HG02885 (cell line): ENCODE data around the gene NKX3-2.
"Not testable (repeated sequence)": the region's sequence is repeated elsewhere in the genome, so short reads cannot be mapped to it uniquely, and the experiment has no call there.

ENCODE experiments used
- ATAC-seq: cut with Tn5 transposase; IDR thresholded peaks from one replicate; pipeline ENCODE4 v1.9.1; 2021; ENCODE audit warnings: mild to moderate bottlenecking; ENCODE audit not compliant: unreplicated experiment, poor library complexity

The NKX3-2 gene

GRCh38 chr4:13543839-13544605 is at the start of gene NKX3-2:
Gene NKX3-2, minus strand, starts transcription at chr4:13544508. Its CDS starts 94 bp downstream, at chr4:13544414.
- ATAC-seq = no peak

DNA sequence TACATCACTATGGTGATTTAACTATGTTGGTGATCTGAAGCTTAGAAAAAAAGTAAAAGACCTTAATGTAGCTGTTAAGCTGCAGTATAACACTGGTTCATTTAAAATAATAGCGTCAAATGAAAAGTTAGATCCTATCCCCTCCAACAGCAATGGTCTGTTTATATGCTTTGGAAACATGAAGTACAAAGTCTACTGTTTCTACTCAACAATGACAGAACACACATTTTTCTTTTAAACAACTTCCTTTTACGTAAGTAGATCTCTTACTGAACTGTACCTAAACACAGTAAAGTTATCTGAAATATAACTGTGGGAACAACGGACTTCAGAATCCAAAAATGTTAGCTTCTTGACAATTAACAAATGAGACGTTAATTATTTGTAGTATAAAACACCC is 47.9 kb upstream of the NKX3-2 start:
- no peak for ATAC-seq

DNA sequence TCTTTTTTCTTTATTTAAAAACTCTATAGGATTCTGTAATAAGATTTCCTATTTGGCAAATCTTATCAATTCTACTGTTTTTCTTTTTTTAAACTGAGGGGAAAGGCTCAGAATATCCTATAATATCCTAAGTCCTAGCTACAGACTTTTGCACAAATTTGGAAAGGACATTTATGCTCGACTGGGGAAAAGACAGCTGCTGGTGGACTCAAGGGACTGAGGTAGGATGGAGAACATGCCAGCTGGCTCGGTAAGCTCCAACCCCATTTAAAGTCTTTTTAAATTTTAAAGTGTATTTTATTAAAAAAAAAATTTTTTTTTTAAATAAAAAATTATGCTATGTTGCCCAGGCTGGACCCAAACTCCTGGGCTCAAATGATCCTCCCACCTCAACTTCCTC is 46.5 kb upstream of the NKX3-2 start:
- ATAC-seq = no peak

- no peak for ATAC-seq
These were observed 44.6 kb upstream of the NKX3-2 start for GRCh38 chr4:13588954-13589353.

DNA sequence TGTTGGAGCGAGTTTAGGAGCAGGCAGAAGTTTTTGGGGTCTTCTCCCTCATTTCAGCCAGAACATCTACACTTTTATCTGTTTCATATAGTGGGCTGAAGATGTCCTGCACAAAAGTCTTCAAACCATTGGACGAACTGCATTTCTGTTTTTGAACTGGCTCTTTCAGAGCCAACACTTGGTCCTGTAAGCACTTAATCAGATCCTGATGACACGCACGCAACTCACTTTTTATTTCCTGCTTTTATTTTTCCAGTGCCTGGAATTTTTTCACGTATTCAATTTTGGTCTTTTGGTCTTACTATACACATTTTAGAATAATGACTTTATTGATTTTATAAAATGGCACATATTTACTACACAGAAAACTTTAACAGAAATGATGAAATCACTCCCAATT is 40.2 kb upstream of the NKX3-2 start:
- ATAC-seq = no peak

DNA sequence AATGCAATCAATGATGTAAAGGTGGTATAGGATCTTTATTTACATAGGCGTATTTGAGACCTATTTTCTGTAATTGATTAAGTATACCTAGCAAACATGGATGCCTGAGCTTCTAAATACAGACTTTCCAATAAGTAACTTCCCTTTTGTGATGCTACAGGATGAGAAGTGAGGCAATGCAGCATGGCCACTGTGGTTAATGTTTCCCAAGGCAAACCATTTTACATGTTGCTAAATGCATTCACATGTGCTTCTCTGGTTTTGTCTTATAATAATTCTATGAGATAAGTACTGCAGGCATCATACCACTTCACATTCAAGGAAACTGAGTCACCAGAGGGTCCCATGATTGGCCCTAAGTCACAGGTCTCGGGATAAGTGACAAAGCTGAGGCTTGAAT is 35.7 kb upstream of the NKX3-2 start:
- no peak for ATAC-seq

- no peak for ATAC-seq
These were observed 33.4 kb upstream of the NKX3-2 start for GRCh38 chr4:13577660-13578059.

DNA sequence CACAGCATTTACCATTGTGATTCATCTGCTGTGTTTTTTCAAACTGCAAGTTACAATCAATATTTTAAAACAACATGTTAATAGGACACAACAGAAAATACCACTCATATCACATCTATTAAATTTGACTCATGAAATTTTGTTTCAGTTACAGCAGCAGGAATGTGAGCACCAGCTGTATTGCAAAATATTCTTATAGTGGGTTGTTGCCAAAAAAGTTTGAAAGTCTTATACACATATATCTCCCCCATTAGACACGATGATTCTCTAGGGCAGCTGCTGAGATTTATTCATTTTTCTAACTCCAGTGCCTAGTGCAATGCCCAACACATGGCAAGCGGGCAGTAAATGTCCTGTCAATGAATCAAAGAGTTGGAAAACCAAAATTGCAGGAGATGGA is 26.6 kb upstream of the NKX3-2 start:
- ATAC-seq = no peak

DNA sequence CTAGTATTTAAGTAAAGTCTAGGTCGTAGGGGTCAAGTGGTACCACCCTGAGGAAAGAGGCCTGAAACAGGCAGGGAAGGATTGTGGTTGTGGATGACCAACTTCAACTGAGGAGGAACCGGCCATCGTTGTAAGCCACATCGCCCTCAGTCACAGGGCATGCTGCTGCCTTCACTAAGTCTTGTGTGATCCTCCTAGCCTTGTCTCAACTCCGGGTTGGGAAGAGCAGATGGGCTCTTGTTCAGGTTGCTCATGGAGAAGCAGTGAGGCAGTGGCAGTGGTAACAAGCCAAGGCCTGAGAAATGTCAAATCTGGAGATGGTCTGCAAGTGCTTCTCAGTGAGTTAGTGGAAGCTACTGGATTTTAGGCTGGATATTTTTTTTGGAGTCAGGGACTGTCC is 22.8 kb upstream of the NKX3-2 start:
- no peak for ATAC-seq

DNA sequence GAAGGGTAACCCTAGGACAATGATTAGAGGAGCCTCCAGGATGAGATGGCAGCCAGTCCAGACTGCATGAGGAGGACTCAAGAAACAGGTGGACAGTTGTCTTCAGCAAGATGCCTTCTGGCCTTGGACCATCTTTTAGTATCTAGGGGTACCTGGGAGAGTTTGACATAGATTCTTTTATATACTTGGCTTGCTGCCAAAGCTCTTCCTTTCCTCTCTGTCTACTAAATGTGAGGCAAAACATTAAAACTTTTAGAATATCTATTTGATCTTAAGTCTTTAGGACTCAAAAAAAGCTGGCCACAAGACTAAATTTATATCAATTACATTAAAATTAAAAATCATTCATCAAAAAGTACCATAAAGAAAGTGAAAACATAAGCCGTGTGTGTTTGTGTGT is 18.6 kb upstream of the NKX3-2 start:
- ATAC-seq = no peak

GRCh38 chr4:13561673-13562072 is 17.4 kb upstream of the NKX3-2 start:
- no peak for ATAC-seq

GRCh38 chr4:13560111-13560510 is 15.8 kb upstream of the NKX3-2 start:
- ATAC-seq = not testable (repeated sequence)

- ATAC-seq = no peak
These were observed 15.1 kb upstream of the NKX3-2 start for GRCh38 chr4:13559413-13559812.

DNA sequence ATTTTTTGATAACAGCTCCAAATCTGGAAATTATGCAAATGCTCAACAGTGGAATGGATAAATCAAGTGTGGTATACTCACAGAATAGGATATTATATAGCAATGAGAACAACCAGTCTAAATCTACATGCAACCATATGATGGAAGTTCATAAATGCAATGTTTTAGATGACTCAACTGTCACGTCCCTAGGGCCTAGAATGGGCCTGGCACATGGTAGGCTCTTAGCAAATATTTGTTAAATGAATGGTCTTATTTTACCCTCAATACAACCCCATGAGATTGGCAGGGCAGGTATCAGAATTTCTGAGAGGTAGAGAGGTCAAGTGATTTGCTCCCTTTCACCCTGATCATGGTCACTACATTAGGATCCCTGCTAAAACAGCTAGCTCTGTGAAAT is 14.6 kb upstream of the NKX3-2 start:
- ATAC-seq = no peak

DNA sequence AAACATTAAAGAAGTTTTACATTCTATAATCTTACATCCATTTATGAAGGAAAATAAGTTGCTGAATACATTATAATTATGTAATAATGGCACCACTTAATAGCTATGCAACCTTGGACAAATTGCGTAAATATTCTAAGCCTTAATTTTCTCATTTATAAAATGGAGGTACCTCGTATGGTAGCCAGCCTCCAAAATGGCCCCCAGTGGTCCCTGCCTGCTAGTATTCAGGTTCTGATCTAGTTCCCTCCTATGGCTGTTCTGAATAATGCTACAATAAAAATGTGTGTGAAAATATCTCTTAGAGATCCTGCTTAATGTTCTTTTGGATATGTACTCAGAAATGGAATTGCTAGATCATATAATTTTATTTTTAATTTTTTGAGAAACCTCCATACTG is 11.0 kb upstream of the NKX3-2 start:
- no peak for ATAC-seq

DNA sequence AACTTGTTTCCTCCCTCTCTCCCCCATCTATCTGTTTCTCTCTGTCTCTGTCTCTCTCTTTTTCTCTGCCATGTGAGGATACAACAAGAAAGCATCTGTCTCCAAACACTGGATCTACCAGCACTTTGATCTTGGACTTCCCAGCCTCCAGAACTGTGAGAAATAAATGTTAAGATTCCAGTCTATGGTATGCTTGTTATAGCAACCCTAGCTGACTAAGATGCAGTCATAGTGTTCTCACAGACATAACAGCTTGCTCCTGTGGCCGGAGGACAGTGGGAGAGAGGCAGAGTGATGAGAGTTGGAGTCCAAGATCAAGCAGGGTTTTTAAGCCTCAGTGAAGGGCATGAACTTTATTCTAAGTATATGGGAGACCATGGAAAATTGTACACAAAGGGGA is 8.8 kb upstream of the NKX3-2 start:
- no peak for ATAC-seq

GRCh38 chr4:13548984-13549546 is 4.8 kb upstream of the NKX3-2 start:
- ATAC-seq = peak; percentile 73

DNA sequence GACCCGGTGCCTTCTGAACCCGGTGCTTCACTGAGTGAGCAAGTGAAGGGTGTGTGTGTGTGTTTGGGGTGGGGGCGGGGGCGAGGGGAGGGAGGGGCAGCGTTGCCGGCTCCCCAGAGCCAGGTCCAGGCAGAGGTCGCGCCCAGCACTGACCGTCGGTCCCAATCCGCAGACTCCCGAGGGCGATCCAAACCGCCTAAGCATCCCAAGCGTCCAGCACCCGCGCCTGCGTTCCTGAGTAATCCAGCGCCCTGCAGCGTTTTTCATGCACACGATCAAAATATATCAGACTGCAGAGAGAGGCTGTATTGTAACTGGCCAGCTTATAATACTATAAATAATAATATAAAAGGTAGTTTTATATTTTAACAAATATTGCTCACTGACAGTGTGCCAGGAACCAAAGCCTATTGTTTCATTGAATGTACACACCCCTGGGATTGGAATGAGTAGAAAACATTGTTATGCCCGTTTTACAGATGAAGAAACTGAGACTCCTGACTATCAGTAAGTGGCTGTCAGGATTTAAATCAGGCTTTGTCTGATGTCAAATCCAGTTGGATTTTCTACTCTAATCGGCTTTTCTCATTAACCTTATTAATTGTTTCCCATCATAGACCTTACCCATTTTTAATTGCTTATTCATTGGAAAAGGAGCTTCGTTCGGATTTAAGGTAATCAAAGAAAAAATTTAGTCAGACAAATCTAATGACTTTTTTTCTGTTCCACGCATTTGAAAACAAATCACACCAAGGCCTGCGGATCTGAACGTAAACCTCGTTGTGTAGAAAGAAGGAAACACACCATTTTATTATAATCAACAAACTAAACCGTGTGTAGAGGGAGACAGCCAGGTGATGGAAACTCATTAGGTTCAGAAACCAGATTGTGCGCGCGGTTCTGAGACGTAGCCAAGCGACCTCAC is 4.0 kb upstream of the NKX3-2 start:
- ATAC-seq = no peak

DNA sequence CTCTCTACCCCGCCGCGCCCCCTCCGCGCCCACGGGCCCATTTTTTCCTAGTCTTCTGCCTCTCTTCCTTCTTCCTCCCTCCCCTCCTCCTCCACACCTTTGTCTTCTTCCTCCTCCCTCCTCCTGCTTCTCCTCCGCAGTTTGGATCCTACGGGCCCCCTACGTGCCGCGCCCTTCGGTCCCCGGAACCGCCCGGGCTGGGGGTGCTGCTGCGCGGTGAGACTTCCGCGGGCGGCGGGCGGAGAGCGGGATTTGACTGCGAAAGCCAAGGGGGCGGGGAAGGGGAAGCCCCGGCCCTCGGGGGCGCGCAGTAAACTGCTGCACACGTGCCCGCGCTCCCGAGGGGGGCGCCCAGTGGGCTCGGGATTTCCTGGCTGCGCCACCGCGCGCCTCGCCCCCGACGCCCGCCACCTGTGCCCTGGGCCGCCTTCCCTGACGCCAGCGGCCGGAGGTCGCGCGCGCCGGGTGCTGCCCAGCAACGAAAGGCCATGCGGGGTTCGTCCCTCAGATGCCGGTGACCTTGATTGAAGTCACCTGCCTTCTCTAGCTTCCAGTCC is 3.3 kb upstream of the NKX3-2 start:
- ATAC-seq = no peak

GRCh38 chr4:13546941-13547484 is 2.7 kb upstream of the NKX3-2 start:
- ATAC-seq = no peak
